Suppressor macrophage treated with lipopolysaccharide for 1 hour (primary cell): ENCODE data around the gene ADAM22.
"Not testable (repeated sequence)": the region's sequence is repeated elsewhere in the genome, so short reads cannot be mapped to it uniquely, and the experiment has no call there.

Source experiments
- DNase-seq, 3 donors: peaks; one replicate each; pipeline ENCODE4 v3.0.0-alpha.2; 2020 to 2022

The ADAM22 gene, protein sequence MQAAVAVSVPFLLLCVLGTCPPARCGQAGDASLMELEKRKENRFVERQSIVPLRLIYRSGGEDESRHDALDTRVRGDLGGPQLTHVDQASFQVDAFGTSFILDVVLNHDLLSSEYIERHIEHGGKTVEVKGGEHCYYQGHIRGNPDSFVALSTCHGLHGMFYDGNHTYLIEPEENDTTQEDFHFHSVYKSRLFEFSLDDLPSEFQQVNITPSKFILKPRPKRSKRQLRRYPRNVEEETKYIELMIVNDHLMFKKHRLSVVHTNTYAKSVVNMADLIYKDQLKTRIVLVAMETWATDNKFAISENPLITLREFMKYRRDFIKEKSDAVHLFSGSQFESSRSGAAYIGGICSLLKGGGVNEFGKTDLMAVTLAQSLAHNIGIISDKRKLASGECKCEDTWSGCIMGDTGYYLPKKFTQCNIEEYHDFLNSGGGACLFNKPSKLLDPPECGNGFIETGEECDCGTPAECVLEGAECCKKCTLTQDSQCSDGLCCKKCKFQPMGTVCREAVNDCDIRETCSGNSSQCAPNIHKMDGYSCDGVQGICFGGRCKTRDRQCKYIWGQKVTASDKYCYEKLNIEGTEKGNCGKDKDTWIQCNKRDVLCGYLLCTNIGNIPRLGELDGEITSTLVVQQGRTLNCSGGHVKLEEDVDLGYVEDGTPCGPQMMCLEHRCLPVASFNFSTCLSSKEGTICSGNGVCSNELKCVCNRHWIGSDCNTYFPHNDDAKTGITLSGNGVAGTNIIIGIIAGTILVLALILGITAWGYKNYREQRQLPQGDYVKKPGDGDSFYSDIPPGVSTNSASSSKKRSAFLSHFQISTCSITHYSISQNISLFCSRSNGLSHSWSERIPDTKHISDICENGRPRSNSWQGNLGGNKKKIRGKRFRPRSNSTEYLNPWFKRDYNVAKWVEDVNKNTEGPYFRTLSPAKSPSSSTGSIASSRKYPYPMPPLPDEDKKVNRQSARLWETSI

DNA sequence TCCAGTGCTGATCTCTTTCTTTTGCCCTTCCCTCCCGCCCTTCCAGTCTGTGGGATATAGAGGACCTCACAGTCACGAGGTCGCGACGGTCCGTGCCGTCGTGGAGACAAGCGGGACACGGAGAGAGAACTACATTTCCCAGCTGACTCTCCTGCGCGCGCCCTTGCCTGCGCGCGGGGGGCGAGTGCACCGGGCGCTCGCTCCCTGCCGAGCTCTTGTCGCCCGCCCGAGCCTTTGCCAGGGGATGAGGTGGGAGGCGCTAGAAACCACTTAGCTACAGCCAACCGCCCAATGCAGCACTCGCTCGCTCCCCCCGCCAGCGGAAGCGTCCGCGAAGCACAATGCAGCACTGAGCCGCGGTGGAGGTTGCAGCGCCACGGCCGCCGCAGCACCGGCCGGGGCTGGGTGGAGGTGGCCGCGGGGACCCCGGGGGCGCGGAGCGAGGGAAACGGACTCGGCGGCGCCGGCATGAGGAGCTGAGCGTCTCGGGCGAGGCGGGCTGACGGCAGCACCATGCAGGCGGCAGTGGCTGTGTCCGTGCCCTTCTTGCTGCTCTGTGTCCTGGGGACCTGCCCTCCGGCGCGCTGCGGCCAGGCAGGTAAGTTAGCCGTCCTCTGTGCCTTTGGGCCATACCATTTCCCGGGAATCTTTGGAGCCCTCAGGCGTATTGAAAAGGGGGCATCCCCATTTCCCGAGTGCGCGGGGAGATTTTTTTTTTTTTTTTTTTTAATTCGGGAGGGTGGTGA, at the start of gene ADAM22:
Gene ADAM22, plus strand, starts transcription at position 299 of the 746 bp plus-strand sequence. Its CDS starts 215 bp downstream, at position 514.
- DNase-seq, result peak; percentile 58 to 74 (median 58)

DNA sequence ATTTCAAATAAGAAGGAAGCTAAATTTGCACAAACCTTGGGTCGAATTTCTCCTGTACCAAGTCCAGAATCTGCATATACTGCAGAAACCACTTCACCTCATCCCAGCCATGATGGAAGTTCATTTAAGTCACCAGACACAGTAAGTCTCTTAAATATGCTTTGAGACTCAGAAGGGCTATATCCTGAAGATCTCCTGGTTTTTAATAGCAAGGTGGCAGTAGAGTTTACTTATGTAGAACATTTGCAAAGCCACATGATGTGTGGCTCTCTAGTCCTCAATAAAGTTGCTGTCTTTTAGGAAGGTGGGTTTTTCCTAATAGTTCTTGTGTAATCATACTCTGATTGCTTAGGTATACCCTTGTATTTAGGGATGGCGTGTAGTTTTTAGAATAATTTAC, 49.0 kb upstream of the ADAM22 start:
- DNase-seq, result no peak

- peak; percentile 55 to 81 (median 79) for DNase-seq
These were observed 47.2 kb upstream of the ADAM22 start for GRCh38 chr7:87886875-87887274.

GRCh38 chr7:87895363-87895762, 38.7 kb upstream of the ADAM22 start:
- DNase-seq, result no peak

GRCh38 chr7:87899255-87899654, 34.8 kb upstream of the ADAM22 start:
- no peak for DNase-seq

- not testable (repeated sequence) for DNase-seq
These were observed 26.7 kb upstream of the ADAM22 start for GRCh38 chr7:87907136-87907906.

DNA sequence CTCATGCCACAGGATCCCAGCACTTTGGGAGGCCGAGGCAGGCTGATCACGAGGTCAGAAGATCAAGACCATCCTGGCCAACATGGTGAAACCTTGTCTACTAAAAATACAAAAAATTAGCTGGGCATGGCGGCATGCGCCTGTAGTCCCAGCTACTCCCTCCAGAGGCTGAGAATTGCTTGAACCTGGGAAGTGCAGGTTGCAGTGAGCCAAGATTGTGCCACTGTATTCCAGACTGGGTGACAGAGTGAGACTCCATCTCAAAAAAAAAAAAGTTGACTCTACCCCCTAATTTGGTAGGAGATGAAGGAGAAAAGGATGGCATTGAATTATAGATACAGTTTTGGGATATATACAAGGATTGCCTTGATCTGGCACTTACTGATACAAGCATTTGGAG, 25.2 kb upstream of the ADAM22 start:
- DNase-seq, result not testable (repeated sequence)

- peak; percentile 49 to 57 (median 57) for DNase-seq
These were observed 21.9 kb upstream of the ADAM22 start for GRCh38 chr7:87912121-87912520.

GRCh38 chr7:87918740-87919139, 15.3 kb upstream of the ADAM22 start:
- no peak for DNase-seq

DNA sequence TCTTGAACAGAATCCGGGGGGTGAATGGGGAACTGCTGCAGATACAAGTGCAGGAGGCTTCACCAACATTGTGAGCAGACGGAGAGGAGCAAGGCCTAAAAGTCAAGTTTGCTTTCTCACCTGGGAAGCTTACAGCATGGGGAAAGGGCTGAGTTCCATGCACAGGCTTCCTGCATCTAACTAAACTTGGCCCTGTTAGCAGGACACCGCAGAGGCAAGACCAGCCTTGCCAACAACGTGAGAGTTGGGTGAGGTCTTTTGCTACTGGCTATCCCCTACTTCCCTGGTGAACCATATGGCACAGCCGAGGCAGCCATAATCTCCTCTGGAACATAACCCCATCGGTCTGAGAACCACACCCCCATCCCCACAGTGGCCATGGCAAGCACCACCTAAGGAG, 14.2 kb upstream of the ADAM22 start:
- no peak for DNase-seq

DNA sequence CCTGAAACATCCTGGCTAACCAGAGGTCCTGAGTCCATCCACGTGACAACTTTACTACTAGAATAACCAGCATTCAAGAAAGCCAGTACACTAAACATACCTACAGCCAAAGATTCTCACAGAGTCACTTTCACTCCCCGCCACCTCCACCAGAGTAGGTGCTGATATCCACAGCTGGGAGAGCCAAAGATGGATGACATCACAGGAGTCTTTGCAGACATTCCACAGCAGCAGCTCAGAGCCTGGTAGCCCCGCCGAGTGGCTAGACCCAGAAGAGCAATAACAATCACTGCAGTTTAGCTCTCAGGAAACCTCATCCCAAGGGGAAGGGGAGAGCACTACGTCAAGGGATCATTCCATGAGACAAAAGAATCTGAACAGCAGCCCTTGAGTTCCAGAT, 13.5 kb upstream of the ADAM22 start:
- DNase-seq, result no peak

- DNase-seq, result not testable (repeated sequence)
These were observed 11.2 kb upstream of the ADAM22 start for GRCh38 chr7:87922759-87923395.

DNA sequence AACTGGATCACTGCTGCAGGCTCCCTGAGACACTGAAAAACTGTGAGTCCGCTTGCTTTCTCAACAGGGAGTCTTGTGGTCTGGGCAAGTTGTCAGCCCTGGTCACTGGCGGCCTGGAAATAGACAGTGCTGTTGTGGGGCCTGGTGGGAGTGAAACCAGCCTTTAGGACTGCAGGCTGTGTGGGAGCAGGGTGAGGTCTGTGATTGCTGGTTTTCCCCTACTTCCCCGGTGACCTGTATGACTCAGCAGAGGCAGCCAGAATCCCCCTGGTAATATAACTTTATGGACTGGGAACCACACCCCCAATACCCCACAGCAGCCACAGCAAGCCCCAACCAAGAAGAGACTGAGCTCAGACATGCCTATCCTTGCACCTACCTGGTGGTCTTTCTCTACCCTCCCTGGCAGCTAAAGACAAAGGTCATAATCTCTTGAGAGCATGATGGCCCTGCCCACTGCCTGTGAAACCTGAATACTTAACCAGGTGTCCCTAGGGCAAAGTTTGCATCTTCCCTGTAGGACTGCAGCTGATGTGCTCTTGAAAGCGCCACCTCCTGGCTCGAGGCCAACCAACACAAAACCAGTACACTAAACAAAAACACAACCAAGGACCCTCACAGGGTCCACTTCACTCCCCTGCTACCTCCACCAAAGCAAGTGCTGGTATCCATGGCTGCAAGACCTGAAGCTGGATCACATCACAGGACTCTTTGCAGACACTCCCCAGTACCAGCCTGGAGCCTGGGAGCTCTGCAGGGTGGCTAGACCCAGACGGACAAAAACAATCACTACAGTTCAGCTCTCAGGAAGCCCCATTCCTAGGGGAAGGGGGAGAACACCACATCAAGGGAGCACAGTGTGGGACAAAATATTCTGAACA, 7.2 kb upstream of the ADAM22 start:
- DNase-seq, result peak; percentile 51 to 74 (median 54)

GRCh38 chr7:87933605-87933952, 472 bp upstream of the ADAM22 start:
- no peak for DNase-seq

DNA sequence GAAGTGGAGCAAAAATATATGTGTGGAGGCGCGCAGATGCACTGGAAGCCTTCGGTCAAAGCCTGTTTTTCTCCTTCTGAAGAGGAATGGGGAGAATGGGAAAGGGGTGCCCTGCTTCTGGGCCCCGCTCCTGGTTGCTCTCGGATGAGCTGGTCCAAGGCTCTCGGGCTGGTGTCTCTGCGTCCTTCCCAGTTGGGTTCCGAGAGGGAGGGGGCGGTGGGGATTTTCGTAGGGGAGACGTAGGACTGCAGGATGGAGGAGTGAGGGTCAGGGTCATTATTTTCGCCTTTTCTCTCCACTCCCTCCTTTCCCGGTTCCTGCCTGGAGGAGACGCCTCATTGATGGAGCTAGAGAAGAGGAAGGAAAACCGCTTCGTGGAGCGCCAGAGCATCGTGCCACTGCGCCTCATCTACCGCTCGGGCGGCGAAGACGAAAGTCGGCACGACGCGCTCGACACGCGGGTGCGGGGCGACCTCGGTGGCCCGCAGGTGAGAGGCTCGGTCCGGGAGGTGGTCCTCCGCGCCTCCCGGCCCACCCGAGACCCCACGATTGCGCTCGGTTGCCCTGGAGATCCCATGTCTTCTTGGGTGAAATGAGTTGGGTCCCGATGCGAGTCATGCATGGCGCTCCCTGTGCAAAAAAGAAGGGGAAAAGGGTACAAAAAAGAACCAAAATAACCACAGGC, 790 bp downstream of the ADAM22 start:
- DNase-seq, result peak in 2 of 3 donors; percentile 9 to 31

- no peak for DNase-seq
These were observed 1.3 kb downstream of the ADAM22 start for GRCh38 chr7:87935384-87935706.

DNA sequence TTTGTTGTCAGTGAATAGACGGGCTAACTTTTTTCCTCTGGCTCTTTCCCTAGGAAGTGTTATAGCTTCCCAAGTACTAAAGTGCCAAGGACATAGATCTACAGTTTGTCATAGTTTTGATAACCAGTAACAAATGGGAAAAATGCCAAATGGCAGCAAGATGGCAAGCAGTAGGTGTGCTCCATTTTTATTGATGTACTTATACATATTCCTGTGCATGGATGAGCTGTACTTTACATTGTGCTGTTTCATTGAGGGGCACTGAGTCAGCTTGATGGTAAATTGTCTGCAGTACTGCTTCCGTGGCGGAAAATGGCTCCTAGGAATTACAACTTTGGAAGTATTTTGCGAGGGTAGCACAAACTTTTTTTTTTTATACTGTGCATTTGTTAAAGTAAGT, 7.1 kb downstream of the ADAM22 start:
- no peak for DNase-seq

- DNase-seq, result no peak
These were observed 10.5 kb downstream of the ADAM22 start for GRCh38 chr7:87944547-87944946.

DNA sequence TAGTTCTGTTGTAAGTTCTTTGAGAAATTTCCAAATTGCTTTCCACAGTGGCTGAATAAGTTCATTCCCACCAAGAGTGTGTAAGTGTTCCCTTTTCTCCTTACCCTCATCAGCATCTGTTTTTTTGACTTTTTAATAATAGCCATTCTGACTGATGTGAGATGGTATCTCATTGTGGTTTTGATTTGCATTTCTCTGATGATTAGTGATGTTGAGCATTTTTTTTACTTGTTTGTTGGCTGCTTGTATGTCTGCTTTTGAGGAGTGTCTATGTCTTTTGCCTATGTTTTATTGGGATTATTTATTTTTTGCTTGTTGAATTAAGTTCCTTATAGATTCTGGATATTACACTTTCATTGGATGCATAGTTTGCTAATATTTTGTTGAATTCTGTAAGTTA, 11.9 kb downstream of the ADAM22 start:
- not testable (repeated sequence) for DNase-seq

- no peak for DNase-seq
These were observed 14.3 kb downstream of the ADAM22 start for GRCh38 chr7:87948371-87948770.
